ENCODE data around the gene C1orf167. TPM values are rescaled to one million over a fixed set of nuclear protein-coding genes. Genes with fewer than 3 reads are reported as not detected.

The C1orf167 gene
- total and polyA plus RNA-seq, 2 experiments from 2014 or later: 1.7 to 2.2 TPM

DNA sequence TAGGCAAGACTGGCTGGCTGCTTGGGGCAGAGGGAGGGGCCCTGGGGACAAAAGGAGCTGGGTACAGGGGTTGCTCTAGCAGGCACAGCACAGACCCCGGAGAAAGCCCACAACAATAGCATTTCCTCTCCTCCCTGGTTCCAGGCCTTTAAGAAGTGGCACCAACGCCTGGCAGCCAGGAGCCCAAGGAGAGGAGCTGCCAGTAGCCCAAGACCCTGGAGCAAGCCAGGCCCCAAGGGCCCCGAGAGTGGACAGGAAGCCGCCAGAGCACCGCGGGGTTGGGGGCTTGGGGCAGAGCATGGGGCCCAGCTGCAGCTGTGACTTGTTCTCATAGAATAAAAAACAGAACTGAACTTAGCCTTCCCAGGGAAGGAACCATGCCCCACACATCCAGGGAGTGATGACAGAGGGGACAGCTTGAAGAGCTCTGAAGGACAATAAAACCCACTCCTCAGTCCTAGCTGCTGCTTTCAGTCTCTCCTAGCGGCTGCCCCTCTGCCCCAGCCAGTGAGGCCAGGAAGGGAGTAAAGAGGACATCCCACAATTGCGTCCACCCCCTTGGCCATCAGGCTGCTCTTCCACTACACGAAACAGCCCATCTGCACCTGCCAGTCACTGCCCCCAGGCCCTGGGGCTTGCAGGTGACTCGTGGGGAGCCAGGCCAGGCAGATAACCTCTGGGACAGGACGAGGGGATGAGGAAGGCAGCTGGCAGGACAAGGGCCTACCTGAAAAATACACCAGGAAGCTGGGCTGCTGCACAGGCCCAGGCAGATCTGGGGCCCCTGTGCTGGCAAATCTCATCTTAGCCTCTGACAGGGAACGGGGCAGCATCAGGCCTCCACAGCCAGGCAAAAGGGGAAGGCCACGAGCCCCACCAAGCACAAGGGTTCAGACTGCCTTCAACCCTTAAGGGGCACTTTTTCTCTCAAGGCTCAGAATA lies 27.4 kb downstream of the C1orf167 start:
- no peak overlapping the region for H3K4me3 Mint-ChIP-seq
- DNase-seq (ENCODE audit: low spot score) (no peak), ATAC-seq (no peak)
- Histone ChIP-seq H2AFZ (no peak overlapping the region), H3K9me2 (ENCODE audit: insufficient read depth) (no peaks in the 10 kb centered on the region), H3K27ac (ENCODE audit: low read depth) (0 out of 2 replicates have a peak overlapping the region, but pooled peaks have one; percentile 26), H3K27me3 (ENCODE audit: insufficient read depth) (no peaks in the 10 kb centered on the region), H3K4me1 (ENCODE audit: insufficient read depth) (peaks cover 37% of the 10 kb centered on the region), H3K4me2 (no peak overlapping the region), H4K20me1 (replicated peaks; ENCODE audit: insufficient read depth) (no peaks in the 10 kb centered on the region), H3K36me3 (ENCODE audit: insufficient read depth) (no peaks in the 10 kb centered on the region), H3K4me3 (no peak overlapping the region), H3F3A (replicated peaks; ENCODE audit: low read depth) (peaks cover 18% of the 10 kb centered on the region), H3K79me2 (replicated peaks; ENCODE audit: insufficient read depth) (no peaks in the 10 kb centered on the region)
- H3K9me3 Mint-ChIP-seq: no peaks in the 10 kb centered on the region
- peaks cover 12% of the 10 kb centered on the region; the same call in 2 of the 3 replicates for H3K36me3 Mint-ChIP-seq (ENCODE audit: low read depth)
- peaks cover 7% of the 10 kb centered on the region for H3K27me3 Mint-ChIP-seq (ENCODE audit: insufficient read depth, low read depth, poor library complexity)
- no peak overlapping the region; the same call in 1 of the 2 replicates for H3K27ac Mint-ChIP-seq
- TF ChIP-seq REST (IDR thresholded peaks at IDR 0.05; ENCODE audit: unreplicated experiment) (no peak), EZH2 (IDR thresholded peaks at IDR 0.05; ENCODE audit: low read depth, unreplicated experiment) (no peak), JUNB (IDR thresholded peaks at IDR 0.05; ENCODE audit: unreplicated experiment) (no peak), EZH2phosphoT487 (IDR thresholded peaks at IDR 0.05; ENCODE audit: unreplicated experiment) (no peak), ETS1 (IDR thresholded peaks at IDR 0.05) (no peak), NANOG (IDR thresholded peaks at IDR 0.05; ENCODE audit: borderline replicate concordance) (no peak), POLR2AphosphoS5 (IDR thresholded peaks at IDR 0.05; ENCODE audit: low read depth) (no peak), STAT1 (IDR thresholded peaks at IDR 0.05; ENCODE audit: unreplicated experiment) (no peak), ZNF331 (CRISPR knock-in tag; IDR thresholded peaks at IDR 0.05; ENCODE audit: low read depth) (no peak), CREB1 (CRISPR knock-in tag; IDR thresholded peaks at IDR 0.05; ENCODE audit: low read depth) (no peak), ZNF114 (CRISPR knock-in tag; IDR thresholded peaks at IDR 0.05) (no peak)
- TF ChIP-seq, protein P1, sequence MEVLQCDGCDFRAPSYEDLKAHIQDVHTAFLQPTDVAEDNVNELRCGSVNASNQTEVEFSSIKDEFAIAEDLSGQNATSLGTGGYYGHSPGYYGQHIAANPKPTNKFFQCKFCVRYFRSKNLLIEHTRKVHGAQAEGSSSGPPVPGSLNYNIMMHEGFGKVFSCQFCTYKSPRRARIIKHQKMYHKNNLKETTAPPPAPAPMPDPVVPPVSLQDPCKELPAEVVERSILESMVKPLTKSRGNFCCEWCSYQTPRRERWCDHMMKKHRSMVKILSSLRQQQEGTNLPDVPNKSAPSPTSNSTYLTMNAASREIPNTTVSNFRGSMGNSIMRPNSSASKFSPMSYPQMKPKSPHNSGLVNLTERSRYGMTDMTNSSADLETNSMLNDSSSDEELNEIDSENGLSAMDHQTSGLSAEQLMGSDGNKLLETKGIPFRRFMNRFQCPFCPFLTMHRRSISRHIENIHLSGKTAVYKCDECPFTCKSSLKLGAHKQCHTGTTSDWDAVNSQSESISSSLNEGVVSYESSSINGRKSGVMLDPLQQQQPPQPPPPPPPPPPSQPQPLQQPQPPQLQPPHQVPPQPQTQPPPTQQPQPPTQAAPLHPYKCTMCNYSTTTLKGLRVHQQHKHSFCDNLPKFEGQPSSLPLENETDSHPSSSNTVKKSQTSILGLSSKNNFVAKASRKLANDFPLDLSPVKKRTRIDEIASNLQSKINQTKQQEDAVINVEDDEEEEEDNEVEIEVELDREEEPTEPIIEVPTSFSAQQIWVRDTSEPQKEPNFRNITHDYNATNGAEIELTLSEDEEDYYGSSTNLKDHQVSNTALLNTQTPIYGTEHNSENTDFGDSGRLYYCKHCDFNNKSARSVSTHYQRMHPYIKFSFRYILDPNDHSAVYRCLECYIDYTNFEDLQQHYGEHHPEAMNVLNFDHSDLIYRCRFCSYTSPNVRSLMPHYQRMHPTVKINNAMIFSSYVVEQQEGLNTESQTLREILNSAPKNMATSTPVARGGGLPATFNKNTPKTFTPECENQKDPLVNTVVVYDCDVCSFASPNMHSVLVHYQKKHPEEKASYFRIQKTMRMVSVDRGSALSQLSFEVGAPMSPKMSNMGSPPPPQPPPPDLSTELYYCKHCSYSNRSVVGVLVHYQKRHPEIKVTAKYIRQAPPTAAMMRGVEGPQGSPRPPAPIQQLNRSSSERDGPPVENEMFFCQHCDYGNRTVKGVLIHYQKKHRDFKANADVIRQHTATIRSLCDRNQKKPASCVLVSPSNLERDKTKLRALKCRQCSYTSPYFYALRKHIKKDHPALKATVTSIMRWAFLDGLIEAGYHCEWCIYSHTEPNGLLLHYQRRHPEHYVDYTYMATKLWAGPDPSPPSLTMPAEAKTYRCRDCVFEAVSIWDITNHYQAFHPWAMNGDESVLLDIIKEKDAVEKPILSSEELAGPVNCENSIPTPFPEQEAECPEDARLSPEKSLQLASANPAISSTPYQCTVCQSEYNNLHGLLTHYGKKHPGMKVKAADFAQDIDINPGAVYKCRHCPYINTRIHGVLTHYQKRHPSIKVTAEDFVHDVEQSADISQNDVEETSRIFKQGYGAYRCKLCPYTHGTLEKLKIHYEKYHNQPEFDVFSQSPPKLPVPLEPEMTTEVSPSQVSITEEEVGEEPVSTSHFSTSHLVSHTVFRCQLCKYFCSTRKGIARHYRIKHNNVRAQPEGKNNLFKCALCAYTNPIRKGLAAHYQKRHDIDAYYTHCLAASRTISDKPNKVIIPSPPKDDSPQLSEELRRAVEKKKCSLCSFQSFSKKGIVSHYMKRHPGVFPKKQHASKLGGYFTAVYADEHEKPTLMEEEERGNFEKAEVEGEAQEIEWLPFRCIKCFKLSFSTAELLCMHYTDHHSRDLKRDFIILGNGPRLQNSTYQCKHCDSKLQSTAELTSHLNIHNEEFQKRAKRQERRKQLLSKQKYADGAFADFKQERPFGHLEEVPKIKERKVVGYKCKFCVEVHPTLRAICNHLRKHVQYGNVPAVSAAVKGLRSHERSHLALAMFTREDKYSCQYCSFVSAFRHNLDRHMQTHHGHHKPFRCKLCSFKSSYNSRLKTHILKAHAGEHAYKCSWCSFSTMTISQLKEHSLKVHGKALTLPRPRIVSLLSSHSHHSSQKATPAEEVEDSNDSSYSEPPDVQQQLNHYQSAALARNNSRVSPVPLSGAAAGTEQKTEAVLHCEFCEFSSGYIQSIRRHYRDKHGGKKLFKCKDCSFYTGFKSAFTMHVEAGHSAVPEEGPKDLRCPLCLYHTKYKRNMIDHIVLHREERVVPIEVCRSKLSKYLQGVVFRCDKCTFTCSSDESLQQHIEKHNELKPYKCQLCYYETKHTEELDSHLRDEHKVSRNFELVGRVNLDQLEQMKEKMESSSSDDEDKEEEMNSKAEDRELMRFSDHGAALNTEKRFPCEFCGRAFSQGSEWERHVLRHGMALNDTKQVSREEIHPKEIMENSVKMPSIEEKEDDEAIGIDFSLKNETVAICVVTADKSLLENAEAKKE (CRISPR knock-in tag; IDR thresholded peaks at IDR 0.05): no peak
- TF ChIP-seq, protein P2, sequence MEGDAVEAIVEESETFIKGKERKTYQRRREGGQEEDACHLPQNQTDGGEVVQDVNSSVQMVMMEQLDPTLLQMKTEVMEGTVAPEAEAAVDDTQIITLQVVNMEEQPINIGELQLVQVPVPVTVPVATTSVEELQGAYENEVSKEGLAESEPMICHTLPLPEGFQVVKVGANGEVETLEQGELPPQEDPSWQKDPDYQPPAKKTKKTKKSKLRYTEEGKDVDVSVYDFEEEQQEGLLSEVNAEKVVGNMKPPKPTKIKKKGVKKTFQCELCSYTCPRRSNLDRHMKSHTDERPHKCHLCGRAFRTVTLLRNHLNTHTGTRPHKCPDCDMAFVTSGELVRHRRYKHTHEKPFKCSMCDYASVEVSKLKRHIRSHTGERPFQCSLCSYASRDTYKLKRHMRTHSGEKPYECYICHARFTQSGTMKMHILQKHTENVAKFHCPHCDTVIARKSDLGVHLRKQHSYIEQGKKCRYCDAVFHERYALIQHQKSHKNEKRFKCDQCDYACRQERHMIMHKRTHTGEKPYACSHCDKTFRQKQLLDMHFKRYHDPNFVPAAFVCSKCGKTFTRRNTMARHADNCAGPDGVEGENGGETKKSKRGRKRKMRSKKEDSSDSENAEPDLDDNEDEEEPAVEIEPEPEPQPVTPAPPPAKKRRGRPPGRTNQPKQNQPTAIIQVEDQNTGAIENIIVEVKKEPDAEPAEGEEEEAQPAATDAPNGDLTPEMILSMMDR (conservative IDR thresholded peaks at IDR 0.05; ENCODE audit: low read depth in 2 of 2): no peak
- peaks cover 33% of the 10 kb centered on the region for H3K4me1 Mint-ChIP-seq
